ENCODE results near the gene RSPH6A. TPM values are rescaled to one million over a fixed set of nuclear protein-coding genes. Genes with fewer than 3 reads are reported as not detected.

The RSPH6A gene
- total and polyA plus RNA-seq, 2 of the 13 experiments (the other 11 are each of a cell fraction or from before 2014, with no cell fraction given), result 0.07 TPM; not detected in 1

GRCh38 chr19:45767881-45768654 is 47.0 kb downstream of the RSPH6A start (continued):
- no peak for TF ChIP-seq GPN1 (CRISPR knock-in tag; IDR thresholded peaks at IDR 0.05; ENCODE audit: borderline replicate concordance)
- TF ChIP-seq ZNF281 (CRISPR knock-in tag; IDR thresholded peaks at IDR 0.05; ENCODE audit: borderline replicate concordance), result no peak
- TF ChIP-seq HCFC1 (IDR thresholded peaks at IDR 0.05; ENCODE audit: low read depth, low read length), result no peak
- no peak for TF ChIP-seq CBX2 (IDR thresholded peaks at IDR 0.05; ENCODE audit: low read depth, low read length)
- TF ChIP-seq CBX2 (CRISPR knock-in tag; IDR thresholded peaks at IDR 0.05; ENCODE audit: low read depth), result no peak
- TF ChIP-seq SIX4 (CRISPR knock-in tag; IDR thresholded peaks at IDR 0.05), result no peak
- 0 out of 2 replicates have a peak, but pooled peaks have one; percentile 27 for TF ChIP-seq TFDP1 (CRISPR knock-in tag; IDR thresholded peaks at IDR 0.05; ENCODE audit: borderline replicate concordance)
- no peak for TF ChIP-seq ZNF121 (CRISPR knock-in tag; IDR thresholded peaks at IDR 0.05)
- TF ChIP-seq ZBTB1 (CRISPR knock-in tag; IDR thresholded peaks at IDR 0.05; ENCODE audit: borderline replicate concordance), result no peak
- no peak for TF ChIP-seq ZNF644 (CRISPR knock-in tag; IDR thresholded peaks at IDR 0.05; ENCODE audit: low read depth)
- no peak for TF ChIP-seq ZNF674 (CRISPR knock-in tag; IDR thresholded peaks at IDR 0.05; ENCODE audit: low read depth)
- peak; percentile 39; the same call in 1 of the 3 replicates for TF ChIP-seq MXI1 (IDR thresholded peaks at IDR 0.05; ENCODE audit: borderline replicate concordance, low read depth, low read length)
- TF ChIP-seq YEATS4 (CRISPR knock-in tag; IDR thresholded peaks at IDR 0.05; ENCODE audit: borderline replicate concordance), result peak; percentile 73; the same call in 1 of the 2 replicates
- no peak for TF ChIP-seq NCOA2 (CRISPR knock-in tag; IDR thresholded peaks at IDR 0.05)
- TF ChIP-seq ZNF615 (CRISPR knock-in tag; IDR thresholded peaks at IDR 0.05; ENCODE audit: borderline replicate concordance), result no peak
- TF ChIP-seq NFYC (CRISPR knock-in tag; IDR thresholded peaks at IDR 0.05), result no peak
- no peak for TF ChIP-seq E2F1 (CRISPR knock-in tag; IDR thresholded peaks at IDR 0.05)
- TF ChIP-seq ZNF274 (CRISPR knock-in tag; IDR thresholded peaks at IDR 0.05), result peak; percentile 40; the same call in 1 of the 2 replicates
- no peak for TF ChIP-seq ZFP1 (CRISPR knock-in tag; IDR thresholded peaks at IDR 0.05)
- TF ChIP-seq, protein P1, sequence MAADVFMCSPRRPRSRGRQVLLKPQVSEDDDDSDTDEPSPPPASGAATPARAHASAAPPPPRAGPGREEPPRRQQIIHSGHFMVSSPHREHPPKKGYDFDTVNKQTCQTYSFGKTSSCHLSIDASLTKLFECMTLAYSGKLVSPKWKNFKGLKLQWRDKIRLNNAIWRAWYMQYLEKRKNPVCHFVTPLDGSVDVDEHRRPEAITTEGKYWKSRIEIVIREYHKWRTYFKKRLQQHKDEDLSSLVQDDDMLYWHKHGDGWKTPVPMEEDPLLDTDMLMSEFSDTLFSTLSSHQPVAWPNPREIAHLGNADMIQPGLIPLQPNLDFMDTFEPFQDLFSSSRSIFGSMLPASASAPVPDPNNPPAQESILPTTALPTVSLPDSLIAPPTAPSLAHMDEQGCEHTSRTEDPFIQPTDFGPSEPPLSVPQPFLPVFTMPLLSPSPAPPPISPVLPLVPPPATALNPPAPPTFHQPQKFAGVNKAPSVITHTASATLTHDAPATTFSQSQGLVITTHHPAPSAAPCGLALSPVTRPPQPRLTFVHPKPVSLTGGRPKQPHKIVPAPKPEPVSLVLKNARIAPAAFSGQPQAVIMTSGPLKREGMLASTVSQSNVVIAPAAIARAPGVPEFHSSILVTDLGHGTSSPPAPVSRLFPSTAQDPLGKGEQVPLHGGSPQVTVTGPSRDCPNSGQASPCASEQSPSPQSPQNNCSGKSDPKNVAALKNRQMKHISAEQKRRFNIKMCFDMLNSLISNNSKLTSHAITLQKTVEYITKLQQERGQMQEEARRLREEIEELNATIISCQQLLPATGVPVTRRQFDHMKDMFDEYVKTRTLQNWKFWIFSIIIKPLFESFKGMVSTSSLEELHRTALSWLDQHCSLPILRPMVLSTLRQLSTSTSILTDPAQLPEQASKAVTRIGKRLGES (CRISPR knock-in tag; IDR thresholded peaks at IDR 0.05; ENCODE audit: borderline replicate concordance), result 0 out of 2 replicates have a peak, but pooled peaks have one; percentile 29
- TF ChIP-seq, protein P2, sequence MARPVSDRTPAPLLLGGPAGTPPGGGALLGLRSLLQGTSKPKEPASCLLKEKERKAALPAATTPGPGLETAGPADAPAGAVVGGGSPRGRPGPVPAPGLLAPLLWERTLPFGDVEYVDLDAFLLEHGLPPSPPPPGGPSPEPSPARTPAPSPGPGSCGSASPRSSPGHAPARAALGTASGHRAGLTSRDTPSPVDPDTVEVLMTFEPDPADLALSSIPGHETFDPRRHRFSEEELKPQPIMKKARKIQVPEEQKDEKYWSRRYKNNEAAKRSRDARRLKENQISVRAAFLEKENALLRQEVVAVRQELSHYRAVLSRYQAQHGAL (CRISPR knock-in tag; IDR thresholded peaks at IDR 0.05; ENCODE audit: not compliant biosample characterization), result no peak
- no peak for TF ChIP-seq ZNF124 (CRISPR knock-in tag; IDR thresholded peaks at IDR 0.05)

Data from HepG2 (cell line).